ENCODE results near the gene MT1X.

The MT1X gene

GRCh38 chr16:56681939-56682702 is at the start of gene MT1X:
Gene MT1X (plus strand): TSS chr16:56682470. CDS start chr16:56682541, 71 bp downstream.
- DNase-seq (ENCODE audit: low read depth): peak; percentile 82

- DNase-seq (ENCODE audit: low read depth): no peak
These were observed 49.4 kb upstream of the MT1X start for GRCh38 chr16:56632848-56633365.

- DNase-seq (ENCODE audit: low read depth): no peak
These were observed 48.7 kb upstream of the MT1X start for GRCh38 chr16:56633535-56633934.

GRCh38 chr16:56634715-56635440 is 47.4 kb upstream of the MT1X start:
- DNase-seq (ENCODE audit: low read depth): no peak

GRCh38 chr16:56635441-56635967 is 46.8 kb upstream of the MT1X start:
- DNase-seq (ENCODE audit: low read depth): no peak

GRCh38 chr16:56636616-56637413 is 45.5 kb upstream of the MT1X start:
- DNase-seq (ENCODE audit: low read depth): no peak

GRCh38 chr16:56637814-56638750 is 44.2 kb upstream of the MT1X start, which contains the start of gene MT1A:
Gene MT1A (plus strand): TSS chr16:56638666. CDS start chr16:56638739, 73 bp downstream.
- peak; percentile 21 for DNase-seq (ENCODE audit: low read depth)

GRCh38 chr16:56639045-56639444 is 43.2 kb upstream of the MT1X start:
- DNase-seq (ENCODE audit: low read depth): no peak

- DNase-seq (ENCODE audit: low read depth): no peak
These were observed 42.2 kb upstream of the MT1X start for GRCh38 chr16:56640076-56640475.

- no peak for DNase-seq (ENCODE audit: low read depth)
These were observed 41.1 kb upstream of the MT1X start for GRCh38 chr16:56641166-56641565.

- DNase-seq (ENCODE audit: low read depth): peak; percentile 10
These were observed 39.0 kb upstream of the MT1X start for GRCh38 chr16:56643080-56643778.

- no peak for DNase-seq (ENCODE audit: low read depth)
These were observed 38.4 kb upstream of the MT1X start for GRCh38 chr16:56643833-56644232.

- no peak for DNase-seq (ENCODE audit: low read depth)
These were observed 37.0 kb upstream of the MT1X start for GRCh38 chr16:56645311-56645710.

GRCh38 chr16:56645838-56646237 is 36.4 kb upstream of the MT1X start:
- no peak for DNase-seq (ENCODE audit: low read depth)

- DNase-seq (ENCODE audit: low read depth): no peak
These were observed 34.4 kb upstream of the MT1X start for GRCh38 chr16:56647641-56648431.

GRCh38 chr16:56649271-56649670 is 33.0 kb upstream of the MT1X start:
- DNase-seq (ENCODE audit: low read depth): no peak

- no peak for DNase-seq (ENCODE audit: low read depth)
These were observed 32.5 kb upstream of the MT1X start for GRCh38 chr16:56649820-56650219.

GRCh38 chr16:56651586-56651985 is 30.7 kb upstream of the MT1X start, which contains the start of gene MT1B:
Gene MT1B (plus strand): TSS chr16:56651886. CDS start chr16:56651954, 68 bp downstream.
- no peak for DNase-seq (ENCODE audit: low read depth)

- DNase-seq (ENCODE audit: low read depth): no peak
These were observed 29.7 kb upstream of the MT1X start for GRCh38 chr16:56652600-56652999.
